ES-I3 (cell line): ENCODE results near the gene TPRN.

Experiments
- H3K36me3 ChIP-seq: 2 replicates; pipeline ENCODE4 v1.6.1; 2013; ENCODE audit warnings: mild to moderate bottlenecking, low read length, control low read depth, moderate library complexity; ENCODE audit not compliant: insufficient read depth
- H3K4me1 ChIP-seq: 2 replicates; pipeline ENCODE4 v1.6.1; 2013; ENCODE audit warnings: mild to moderate bottlenecking, control low read depth, low read length; ENCODE audit not compliant: insufficient read depth
- H3K9ac ChIP-seq: 2 replicates; pipeline ENCODE4 v1.6.1; 2013; ENCODE audit warnings: low read depth, mild to moderate bottlenecking, low read length, moderate library complexity
- H3K9me3 ChIP-seq: 2 replicates; pipeline ENCODE4 v1.6.1; 2013; ENCODE audit warnings: mild to moderate bottlenecking, low read length, moderate library complexity; ENCODE audit not compliant: control insufficient read depth, insufficient read depth

Gene TPRN

GRCh38 chr9:137214620-137215019 is 14.1 kb upstream of the TPRN start:
- H3K36me3 ChIP-seq: no peaks in the 10 kb centered on the region
- no peak overlapping the region for H3K9ac ChIP-seq
- no peaks in the 10 kb centered on the region; the same call in 1 of the 2 replicates for H3K4me1 ChIP-seq
- H3K9me3 ChIP-seq: no peaks in the 10 kb centered on the region

- H3K9ac ChIP-seq: no peak overlapping the region
- H3K4me1 ChIP-seq: no peaks in the 10 kb centered on the region
- no peaks in the 10 kb centered on the region for H3K9me3 ChIP-seq
- no peaks in the 10 kb centered on the region for H3K36me3 ChIP-seq
These were observed 12.9 kb upstream of the TPRN start for GRCh38 chr9:137213160-137214060.

DNA sequence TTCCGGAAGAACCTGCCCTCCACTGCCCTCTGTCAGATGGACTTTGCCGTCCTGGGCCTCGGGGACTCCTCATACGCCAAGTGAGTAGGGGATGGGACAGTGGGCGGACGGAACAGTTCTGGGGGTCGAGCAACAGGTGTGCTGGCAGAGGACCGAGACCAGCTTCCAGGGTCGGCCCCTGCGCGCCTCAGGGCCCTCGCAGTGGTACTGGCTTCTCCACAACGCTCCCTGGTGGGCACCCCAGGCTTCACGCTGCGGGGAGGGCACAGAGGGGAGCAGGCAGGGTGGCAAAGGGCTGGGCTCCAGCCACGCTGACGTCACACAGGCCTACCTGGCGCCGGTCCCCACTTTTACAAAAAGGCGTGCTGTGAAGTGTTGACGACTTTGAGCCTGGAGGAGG is 12.0 kb upstream of the TPRN start:
- Histone ChIP-seq H3K4me1 (no peaks in the 10 kb centered on the region), H3K9ac (no peak overlapping the region), H3K9me3 (no peaks in the 10 kb centered on the region), H3K36me3 (no peaks in the 10 kb centered on the region)

- no peaks in the 10 kb centered on the region for H3K9me3 ChIP-seq
- no peak overlapping the region for H3K9ac ChIP-seq
- no peaks in the 10 kb centered on the region for H3K4me1 ChIP-seq
- H3K36me3 ChIP-seq: no peaks in the 10 kb centered on the region; the same call in 1 of the 2 replicates
These were observed 11.0 kb upstream of the TPRN start for GRCh38 chr9:137211532-137211931.

GRCh38 chr9:137206602-137207001 is 6.1 kb upstream of the TPRN start:
- H3K36me3 ChIP-seq: no peaks in the 10 kb centered on the region; the same call in 1 of the 2 replicates
- H3K9me3 ChIP-seq: no peaks in the 10 kb centered on the region
- peaks cover 6% of the 10 kb centered on the region for H3K4me1 ChIP-seq
- H3K9ac ChIP-seq: no peak overlapping the region; the same call in 1 of the 2 replicates

DNA sequence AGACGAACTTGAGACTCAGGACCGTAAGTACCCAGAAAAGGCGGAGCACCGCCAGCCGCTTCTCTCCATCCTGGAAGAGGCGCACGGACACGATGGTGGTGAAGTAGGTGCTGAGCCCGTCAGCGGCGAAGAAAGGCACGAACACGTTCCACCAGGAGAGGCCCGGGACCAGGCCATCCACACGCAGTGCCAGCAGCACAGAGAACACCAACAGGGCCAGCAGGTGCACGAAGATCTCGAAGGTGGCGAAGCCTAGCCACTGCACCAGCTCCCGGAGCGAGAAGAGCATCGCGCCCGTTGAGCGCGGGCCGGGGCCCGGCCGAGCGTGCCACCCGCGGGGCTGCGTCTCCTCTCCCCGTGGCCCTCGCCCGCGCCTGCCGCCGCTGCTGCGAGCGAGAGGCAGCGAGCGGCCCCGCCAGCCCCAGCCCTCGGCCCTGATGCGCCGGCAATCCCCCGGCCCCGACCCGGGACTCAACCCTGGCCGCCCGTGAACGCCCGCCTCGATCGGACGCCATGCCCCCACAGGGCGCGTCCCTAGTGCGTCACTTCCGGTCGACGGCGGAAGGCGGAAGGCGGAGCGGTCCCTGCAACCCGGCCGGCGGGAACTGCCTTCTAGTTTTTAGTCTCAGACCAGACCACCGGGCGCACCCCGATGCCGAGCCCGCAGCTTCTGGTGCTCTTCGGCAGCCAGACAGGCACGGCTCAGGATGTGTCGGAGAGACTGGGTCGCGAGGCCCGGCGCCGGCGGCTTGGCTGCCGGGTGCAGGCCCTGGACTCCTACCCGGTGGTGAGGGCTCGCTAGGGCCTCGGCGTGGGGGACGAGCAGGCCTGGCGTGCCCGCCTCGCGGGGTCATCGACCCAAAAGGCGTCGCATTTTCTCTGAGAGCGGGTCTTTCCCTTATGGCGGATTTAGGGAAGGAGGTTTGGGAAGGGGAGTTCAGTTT is 4.9 kb upstream of the TPRN start, which contains the start of the genes NDOR1 and TMEM203:
Gene NDOR1, plus strand, starts transcription at position 575 of the 944 bp plus-strand sequence. Its CDS starts 78 bp downstream, at position 653.
Gene TMEM203, minus strand, starts transcription at position 523 of the 944 bp plus-strand sequence. Its CDS starts 234 bp downstream, at position 289.
- H3K36me3 ChIP-seq: no peaks in the 10 kb centered on the region; the same call in 1 of the 2 replicates
- no peaks in the 10 kb centered on the region for H3K9me3 ChIP-seq
- peak within 1 kb of the TSS; percentile 73 for H3K9ac ChIP-seq
- peaks cover 6% of the 10 kb centered on the region for H3K4me1 ChIP-seq

DNA sequence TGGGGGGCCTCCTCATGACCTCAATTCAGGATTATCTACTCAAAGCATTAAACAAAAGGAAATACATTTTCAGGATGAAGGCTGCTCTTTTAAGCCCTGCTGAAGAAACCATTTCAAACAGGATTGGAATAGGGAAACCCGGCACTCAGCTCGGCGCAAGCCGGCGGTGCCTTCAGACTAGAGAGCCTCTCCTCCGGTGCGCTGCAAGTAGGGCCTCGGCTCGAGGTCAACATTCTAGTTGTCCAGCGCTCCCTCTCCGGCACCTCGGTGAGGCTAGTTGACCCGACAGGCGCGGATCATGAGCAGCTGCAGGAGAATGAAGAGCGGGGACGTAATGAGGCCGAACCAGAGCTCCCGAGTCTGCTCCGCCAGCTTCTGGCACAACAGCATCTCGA is 4.2 kb upstream of the TPRN start:
- Histone ChIP-seq H3K9ac (peak overlapping the region; percentile 73), H3K4me1 (peaks cover 6% of the 10 kb centered on the region)

GRCh38 chr9:137202966-137203365 is 2.4 kb upstream of the TPRN start:
- peaks cover 6% of the 10 kb centered on the region for H3K4me1 ChIP-seq
- no peak overlapping the region for H3K9ac ChIP-seq
- H3K36me3 ChIP-seq: no peaks in the 10 kb centered on the region; the same call in 1 of the 2 replicates
- no peaks in the 10 kb centered on the region for H3K9me3 ChIP-seq

More for the DNA sequence above, 4.2 kb upstream of the TPRN start:
- H3K9me3 ChIP-seq: no peaks in the 10 kb centered on the region
- no peaks in the 10 kb centered on the region; the same call in 1 of the 2 replicates for H3K36me3 ChIP-seq

DNA sequence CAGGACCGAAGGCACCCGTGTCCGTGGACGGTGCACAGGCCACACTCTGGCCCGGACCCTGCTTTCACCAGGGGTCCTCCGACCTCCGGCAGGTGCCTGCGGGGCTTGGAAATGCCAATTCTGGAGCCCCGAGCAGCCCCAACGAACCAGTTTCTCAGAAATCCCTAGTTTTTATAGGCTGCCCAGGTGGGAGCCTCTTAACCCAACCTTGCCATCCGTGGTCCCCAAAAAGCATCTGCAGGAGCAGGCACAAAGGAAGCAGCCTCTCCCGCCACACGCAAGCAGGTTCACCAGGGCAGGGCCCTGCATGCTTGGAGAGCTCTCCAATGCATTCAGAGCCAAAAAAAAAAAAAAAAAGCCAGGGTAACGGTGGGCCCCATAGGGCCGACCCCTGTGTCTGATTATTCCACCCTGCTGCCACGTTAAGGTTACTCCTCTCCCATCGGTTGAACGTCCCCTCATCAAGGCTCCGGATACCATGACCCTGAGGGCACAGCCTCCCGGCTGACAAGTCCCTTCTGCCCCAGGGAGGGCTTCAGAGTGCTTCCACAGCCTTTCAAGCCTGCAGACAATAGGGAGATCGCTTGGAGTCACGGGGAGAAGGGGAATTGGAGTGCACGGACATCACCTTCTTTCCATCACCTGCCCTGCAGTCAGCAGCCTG is 796 bp upstream of the TPRN start:
- peaks cover 6% of the 10 kb centered on the region for H3K4me1 ChIP-seq
- peak overlapping the region; percentile 69 for H3K9ac ChIP-seq
- H3K9me3 ChIP-seq: no peaks in the 10 kb centered on the region
- no peaks in the 10 kb centered on the region for H3K36me3 ChIP-seq

- H3K9ac ChIP-seq: peak overlapping the region; percentile 32; the same call in 1 of the 2 replicates
- H3K4me1 ChIP-seq: peaks cover 6% of the 10 kb centered on the region
- H3K36me3 ChIP-seq: no peaks in the 10 kb centered on the region
- no peaks in the 10 kb centered on the region for H3K9me3 ChIP-seq
These were observed 975 bp downstream of the TPRN start for GRCh38 chr9:137199411-137200121.

DNA sequence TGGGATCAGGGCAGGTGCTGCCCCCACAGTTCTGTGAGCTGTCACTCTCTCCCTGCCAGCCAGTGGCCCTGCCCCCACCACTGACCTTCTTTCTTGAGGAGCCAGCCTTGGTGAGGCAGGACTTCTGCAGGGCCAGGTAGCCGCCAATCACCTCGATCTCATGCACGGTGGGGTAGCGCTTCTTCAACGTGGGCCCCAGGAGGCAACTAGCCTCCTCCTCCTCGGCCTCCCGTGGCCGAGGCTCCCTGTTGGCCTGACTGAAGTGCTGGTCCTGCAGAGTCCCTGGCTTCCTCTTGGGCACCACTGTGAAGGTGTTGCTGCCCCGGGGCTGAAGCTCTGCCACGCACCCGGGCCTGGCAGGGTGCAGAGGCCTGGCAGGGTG is 1.6 kb downstream of the TPRN start:
- Histone ChIP-seq H3K9me3 (no peaks in the 10 kb centered on the region), H3K9ac (peak overlapping the region; percentile 32; the same call in 1 of the 2 replicates), H3K4me1 (peaks cover under 1% of the 10 kb centered on the region; the same call in 1 of the 2 replicates)

GRCh38 chr9:137198051-137198901 is 2.3 kb downstream of the TPRN start:
- no peaks in the 10 kb centered on the region; the same call in 1 of the 2 replicates for H3K4me1 ChIP-seq
- H3K9ac ChIP-seq: no peak overlapping the region
- no peaks in the 10 kb centered on the region for H3K36me3 ChIP-seq
- no peaks in the 10 kb centered on the region for H3K9me3 ChIP-seq

More for the DNA sequence above, 1.6 kb downstream of the TPRN start:
- H3K36me3 ChIP-seq: no peaks in the 10 kb centered on the region
